ENCODE data around the gene FAM168A.

DNA sequence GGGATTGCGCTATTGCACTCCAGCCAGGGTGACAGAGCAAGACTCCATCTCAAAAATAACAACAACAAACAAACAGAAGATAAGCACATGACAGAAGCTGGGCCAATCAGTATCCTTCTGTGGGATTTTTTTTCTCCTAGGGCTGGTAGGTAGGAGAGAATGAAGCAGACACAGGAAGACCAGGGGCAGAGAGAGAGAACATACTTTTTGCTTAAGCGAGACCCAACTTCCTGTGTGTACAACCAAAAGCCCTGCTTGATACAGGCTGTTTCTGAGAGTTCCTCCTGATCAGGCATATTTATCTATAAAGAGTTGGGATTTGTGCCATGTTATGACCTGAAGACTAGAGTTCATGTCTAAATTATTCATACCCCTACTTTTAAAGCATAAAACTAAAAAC lies 36.1 kb upstream of the FAM168A start:
- TF ChIP-seq ATF1 (CRISPR knock-in tag; IDR thresholded peaks at IDR 0.05) (no peak), MAX (CRISPR knock-in tag; IDR thresholded peaks at IDR 0.05) (no peak), ELF4 (CRISPR knock-in tag; IDR thresholded peaks at IDR 0.05; ENCODE audit: low read depth) (no peak), KAT7 (CRISPR knock-in tag; IDR thresholded peaks at IDR 0.05; ENCODE audit: borderline replicate concordance) (no peak)
- TF ChIP-seq, protein P1, sequence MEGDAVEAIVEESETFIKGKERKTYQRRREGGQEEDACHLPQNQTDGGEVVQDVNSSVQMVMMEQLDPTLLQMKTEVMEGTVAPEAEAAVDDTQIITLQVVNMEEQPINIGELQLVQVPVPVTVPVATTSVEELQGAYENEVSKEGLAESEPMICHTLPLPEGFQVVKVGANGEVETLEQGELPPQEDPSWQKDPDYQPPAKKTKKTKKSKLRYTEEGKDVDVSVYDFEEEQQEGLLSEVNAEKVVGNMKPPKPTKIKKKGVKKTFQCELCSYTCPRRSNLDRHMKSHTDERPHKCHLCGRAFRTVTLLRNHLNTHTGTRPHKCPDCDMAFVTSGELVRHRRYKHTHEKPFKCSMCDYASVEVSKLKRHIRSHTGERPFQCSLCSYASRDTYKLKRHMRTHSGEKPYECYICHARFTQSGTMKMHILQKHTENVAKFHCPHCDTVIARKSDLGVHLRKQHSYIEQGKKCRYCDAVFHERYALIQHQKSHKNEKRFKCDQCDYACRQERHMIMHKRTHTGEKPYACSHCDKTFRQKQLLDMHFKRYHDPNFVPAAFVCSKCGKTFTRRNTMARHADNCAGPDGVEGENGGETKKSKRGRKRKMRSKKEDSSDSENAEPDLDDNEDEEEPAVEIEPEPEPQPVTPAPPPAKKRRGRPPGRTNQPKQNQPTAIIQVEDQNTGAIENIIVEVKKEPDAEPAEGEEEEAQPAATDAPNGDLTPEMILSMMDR (IDR thresholded peaks at IDR 0.05): no peak
- TF ChIP-seq, protein P2, sequence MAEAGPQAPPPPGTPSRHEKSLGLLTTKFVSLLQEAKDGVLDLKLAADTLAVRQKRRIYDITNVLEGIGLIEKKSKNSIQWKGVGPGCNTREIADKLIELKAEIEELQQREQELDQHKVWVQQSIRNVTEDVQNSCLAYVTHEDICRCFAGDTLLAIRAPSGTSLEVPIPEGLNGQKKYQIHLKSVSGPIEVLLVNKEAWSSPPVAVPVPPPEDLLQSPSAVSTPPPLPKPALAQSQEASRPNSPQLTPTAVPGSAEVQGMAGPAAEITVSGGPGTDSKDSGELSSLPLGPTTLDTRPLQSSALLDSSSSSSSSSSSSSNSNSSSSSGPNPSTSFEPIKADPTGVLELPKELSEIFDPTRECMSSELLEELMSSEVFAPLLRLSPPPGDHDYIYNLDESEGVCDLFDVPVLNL (CRISPR knock-in tag; IDR thresholded peaks at IDR 0.05; ENCODE audit: borderline replicate concordance, low read depth): no peak
- TF ChIP-seq, protein P3, sequence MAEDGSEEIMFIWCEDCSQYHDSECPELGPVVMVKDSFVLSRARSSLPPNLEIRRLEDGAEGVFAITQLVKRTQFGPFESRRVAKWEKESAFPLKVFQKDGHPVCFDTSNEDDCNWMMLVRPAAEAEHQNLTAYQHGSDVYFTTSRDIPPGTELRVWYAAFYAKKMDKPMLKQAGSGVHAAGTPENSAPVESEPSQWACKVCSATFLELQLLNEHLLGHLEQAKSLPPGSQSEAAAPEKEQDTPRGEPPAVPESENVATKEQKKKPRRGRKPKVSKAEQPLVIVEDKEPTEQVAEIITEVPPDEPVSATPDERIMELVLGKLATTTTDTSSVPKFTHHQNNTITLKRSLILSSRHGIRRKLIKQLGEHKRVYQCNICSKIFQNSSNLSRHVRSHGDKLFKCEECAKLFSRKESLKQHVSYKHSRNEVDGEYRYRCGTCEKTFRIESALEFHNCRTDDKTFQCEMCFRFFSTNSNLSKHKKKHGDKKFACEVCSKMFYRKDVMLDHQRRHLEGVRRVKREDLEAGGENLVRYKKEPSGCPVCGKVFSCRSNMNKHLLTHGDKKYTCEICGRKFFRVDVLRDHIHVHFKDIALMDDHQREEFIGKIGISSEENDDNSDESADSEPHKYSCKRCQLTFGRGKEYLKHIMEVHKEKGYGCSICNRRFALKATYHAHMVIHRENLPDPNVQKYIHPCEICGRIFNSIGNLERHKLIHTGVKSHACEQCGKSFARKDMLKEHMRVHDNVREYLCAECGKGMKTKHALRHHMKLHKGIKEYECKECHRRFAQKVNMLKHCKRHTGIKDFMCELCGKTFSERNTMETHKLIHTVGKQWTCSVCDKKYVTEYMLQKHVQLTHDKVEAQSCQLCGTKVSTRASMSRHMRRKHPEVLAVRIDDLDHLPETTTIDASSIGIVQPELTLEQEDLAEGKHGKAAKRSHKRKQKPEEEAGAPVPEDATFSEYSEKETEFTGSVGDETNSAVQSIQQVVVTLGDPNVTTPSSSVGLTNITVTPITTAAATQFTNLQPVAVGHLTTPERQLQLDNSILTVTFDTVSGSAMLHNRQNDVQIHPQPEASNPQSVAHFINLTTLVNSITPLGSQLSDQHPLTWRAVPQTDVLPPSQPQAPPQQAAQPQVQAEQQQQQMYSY (CRISPR knock-in tag; IDR thresholded peaks at IDR 0.05): no peak
